GM23248 (cell line): ENCODE measurements around the gene SHPK.

ENCODE experiments used
- EZH2 ChIP-seq: fragments of 200-600 bp; sonication (generic); IDR thresholded peaks from 2 replicates; pipeline ENCODE4 v1.6.1; 2018; ENCODE audit warnings: antibody characterized with exemption, mild to moderate bottlenecking; ENCODE audit not compliant: insufficient read depth, poor library complexity, severe bottlenecking
- EZH2phosphoT487 ChIP-seq: fragments of 200-600 bp; sonication (generic); IDR thresholded peaks from 2 replicates; pipeline ENCODE4 v1.6.1; 2018; ENCODE audit warnings: antibody characterized with exemption, moderate library complexity, mild to moderate bottlenecking, low read depth; ENCODE audit not compliant: insufficient read depth

GRCh38 chr17:3665834-3666233 lies 29.8 kb upstream of the SHPK start:
- TF ChIP-seq EZH2: no peak
- TF ChIP-seq EZH2phosphoT487: no peak
